ENCODE measurements around the gene MPST. TPM values are rescaled to one million over a fixed set of nuclear protein-coding genes. Genes with fewer than 3 reads are reported as not detected.
"Not testable (repeated sequence)": the region's sequence is repeated elsewhere in the genome, so short reads cannot be mapped to it uniquely, and the experiment has no call there.

MPST gene
- total and polyA plus RNA-seq, 2 donors: 18.2 to 32.1 TPM

GRCh38 chr22:37068859-37069258 is 49.3 kb downstream of the MPST start:
- WGBS: 5% methylated on average over 36 of the region's 36 CpGs
- H3K27ac ChIP-seq (ENCODE audit: low read depth in 1 of 2, low read length in 1 of 2): no peak overlapping the region
- no peak overlapping the region for H3K4me3 ChIP-seq (ENCODE audit: low read length in 2 of 2)
- H3K4me1 ChIP-seq (ENCODE audit: control insufficient read depth in 2 of 2, insufficient read depth in 2 of 2, low read length in 2 of 2): peaks cover 14 to 24% of the 10 kb centered on the region in 2 donors
- H3K36me3 ChIP-seq (ENCODE audit: control insufficient read depth in 2 of 2, insufficient read depth in 2 of 2, low read length in 1 of 2): no peaks in the 10 kb centered on the region
- peak in 1 of 9 donors; percentile 52 for DNase-seq (ENCODE audit: low read depth in 6 of 9, low spot score in 9 of 9)
- peaks cover 0 to 1% of the 10 kb centered on the region in 2 donors for H3K9me3 ChIP-seq (ENCODE audit: control insufficient read depth in 2 of 2, insufficient read depth in 1 of 2, low read length in 1 of 2)
- peaks cover 7 to 40% of the 10 kb centered on the region in 2 donors for H3K27me3 ChIP-seq (ENCODE audit: control insufficient read depth in 2 of 2, insufficient read depth in 1 of 2, low read length in 1 of 2)

DNA sequence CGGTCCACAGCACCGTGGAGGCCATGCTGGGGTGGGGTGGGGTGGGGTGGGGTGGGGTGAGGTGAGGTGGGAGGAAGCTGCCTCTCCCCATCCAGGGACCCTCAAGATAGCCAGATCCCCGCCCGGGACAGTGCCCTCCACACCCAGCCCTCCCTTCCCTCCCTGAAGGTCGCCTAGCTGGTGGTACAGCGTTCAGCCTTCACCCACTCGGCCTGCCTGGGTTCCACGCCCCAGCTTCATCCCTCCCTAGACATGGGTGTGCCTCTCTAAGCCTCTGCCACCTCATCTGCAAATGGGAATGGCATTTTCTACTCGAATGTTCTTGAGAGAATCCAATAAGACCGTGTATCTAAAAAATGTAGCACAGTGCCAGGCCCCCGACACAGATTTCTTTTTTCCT is 49.8 kb downstream of the MPST start:
- peaks cover 7 to 43% of the 10 kb centered on the region in 2 donors for H3K27me3 ChIP-seq (ENCODE audit: control insufficient read depth in 2 of 2, insufficient read depth in 1 of 2, low read length in 1 of 2)
- WGBS: 36% methylated on average over 11 of the region's 11 CpGs

GRCh38 chr22:37069719-37070118 is 50.2 kb downstream of the MPST start:
- 86% methylated on average over 9 of the region's 9 CpGs for WGBS
- no peak for DNase-seq (ENCODE audit: low read depth in 6 of 9, low spot score in 9 of 9)
- no peaks in the 10 kb centered on the region for H3K36me3 ChIP-seq (ENCODE audit: control insufficient read depth in 2 of 2, insufficient read depth in 2 of 2, low read length in 1 of 2)
- peaks cover 14 to 24% of the 10 kb centered on the region in 2 donors for H3K4me1 ChIP-seq (ENCODE audit: control insufficient read depth in 2 of 2, insufficient read depth in 2 of 2, low read length in 2 of 2)
- H3K4me3 ChIP-seq (ENCODE audit: low read length in 2 of 2): no peak overlapping the region
- no peak overlapping the region for H3K27ac ChIP-seq (ENCODE audit: low read depth in 1 of 2, low read length in 1 of 2)
- peaks cover 7 to 47% of the 10 kb centered on the region in 2 donors for H3K27me3 ChIP-seq (ENCODE audit: control insufficient read depth in 2 of 2, insufficient read depth in 1 of 2, low read length in 1 of 2)
- peaks cover 0 to 1% of the 10 kb centered on the region in 2 donors for H3K9me3 ChIP-seq (ENCODE audit: control insufficient read depth in 2 of 2, insufficient read depth in 1 of 2, low read length in 1 of 2)

More for the DNA sequence above, 49.8 kb downstream of the MPST start:
- Histone ChIP-seq H3K9me3 (ENCODE audit: control insufficient read depth in 2 of 2, insufficient read depth in 1 of 2, low read length in 1 of 2) (peaks cover 0 to 1% of the 10 kb centered on the region in 2 donors), H3K36me3 (ENCODE audit: control insufficient read depth in 2 of 2, insufficient read depth in 2 of 2, low read length in 1 of 2) (no peaks in the 10 kb centered on the region), H3K27ac (ENCODE audit: low read depth in 1 of 2, low read length in 1 of 2) (no peak overlapping the region), H3K4me1 (ENCODE audit: control insufficient read depth in 2 of 2, insufficient read depth in 2 of 2, low read length in 2 of 2) (peaks cover 14 to 24% of the 10 kb centered on the region in 2 donors), H3K4me3 (ENCODE audit: low read length in 2 of 2) (no peak overlapping the region)
- DNase-seq (ENCODE audit: low read depth in 6 of 9, low spot score in 9 of 9): no peak

DNA sequence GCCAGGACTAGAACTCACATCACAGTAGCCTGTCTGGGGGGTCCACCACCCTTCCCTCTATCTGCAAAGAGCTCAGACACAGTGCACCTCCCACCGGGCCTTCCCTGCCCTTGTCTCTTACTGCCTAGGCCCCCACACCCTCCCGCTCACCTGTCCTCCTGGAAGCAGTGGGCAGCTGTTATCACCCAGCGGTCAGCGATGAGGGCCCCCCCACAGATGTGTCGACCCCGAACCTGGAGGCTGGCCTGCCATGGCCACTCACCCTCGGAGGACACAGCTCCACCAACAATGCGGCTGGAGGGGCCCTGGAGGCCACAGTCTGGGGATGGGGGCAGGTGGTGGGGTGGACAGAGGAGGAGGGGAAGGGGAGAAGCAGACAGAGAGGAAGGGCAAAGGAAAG is 50.8 kb downstream of the MPST start:
- no peaks in the 10 kb centered on the region for H3K36me3 ChIP-seq (ENCODE audit: control insufficient read depth in 2 of 2, insufficient read depth in 2 of 2, low read length in 1 of 2)
- no peak overlapping the region for H3K4me3 ChIP-seq (ENCODE audit: low read length in 2 of 2)
- H3K27me3 ChIP-seq (ENCODE audit: control insufficient read depth in 2 of 2, insufficient read depth in 1 of 2, low read length in 1 of 2): peaks cover 7 to 53% of the 10 kb centered on the region in 2 donors
- peaks cover 0 to 1% of the 10 kb centered on the region in 2 donors for H3K9me3 ChIP-seq (ENCODE audit: control insufficient read depth in 2 of 2, insufficient read depth in 1 of 2, low read length in 1 of 2)
- DNase-seq (ENCODE audit: low read depth in 6 of 9, low spot score in 9 of 9): no peak
- H3K27ac ChIP-seq (ENCODE audit: low read depth in 1 of 2, low read length in 1 of 2): no peak overlapping the region
- H3K4me1 ChIP-seq (ENCODE audit: control insufficient read depth in 2 of 2, insufficient read depth in 2 of 2, low read length in 2 of 2): peaks cover 14 to 24% of the 10 kb centered on the region in 2 donors
- 88% methylated on average over 8 of the region's 8 CpGs for WGBS

DNA sequence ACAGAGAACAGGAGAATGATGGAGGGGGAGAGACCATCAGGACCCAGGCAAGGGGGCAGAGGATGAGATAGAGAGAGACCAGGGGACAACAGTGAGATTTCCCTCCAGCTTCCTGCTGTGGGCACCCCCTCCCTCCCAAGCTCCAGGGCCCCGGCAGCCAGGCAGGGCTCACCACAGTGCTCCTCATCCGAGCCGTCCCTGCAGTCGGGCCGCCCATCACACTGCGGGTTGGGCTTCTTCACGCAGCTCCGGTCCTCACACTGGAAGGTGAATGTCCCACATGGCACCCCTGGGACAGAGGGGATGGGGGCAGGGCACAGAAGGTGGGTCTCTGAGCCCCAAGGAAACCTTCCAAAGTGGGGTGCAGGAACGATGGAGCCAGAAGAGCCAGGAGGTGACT is 51.2 kb downstream of the MPST start:
- no peak for DNase-seq (ENCODE audit: low read depth in 6 of 9, low spot score in 9 of 9)
- 66% methylated on average over 9 of the region's 9 CpGs for WGBS
- no peak overlapping the region for H3K27ac ChIP-seq (ENCODE audit: low read depth in 1 of 2, low read length in 1 of 2)
- H3K4me1 ChIP-seq (ENCODE audit: control insufficient read depth in 2 of 2, insufficient read depth in 2 of 2, low read length in 2 of 2): peaks cover 14 to 24% of the 10 kb centered on the region in 2 donors
- H3K27me3 ChIP-seq (ENCODE audit: control insufficient read depth in 2 of 2, insufficient read depth in 1 of 2, low read length in 1 of 2): peaks cover 7 to 53% of the 10 kb centered on the region in 2 donors
- H3K4me3 ChIP-seq (ENCODE audit: low read length in 2 of 2): no peak overlapping the region
- peaks cover 0 to 1% of the 10 kb centered on the region in 2 donors for H3K9me3 ChIP-seq (ENCODE audit: control insufficient read depth in 2 of 2, insufficient read depth in 1 of 2, low read length in 1 of 2)
- H3K36me3 ChIP-seq (ENCODE audit: control insufficient read depth in 2 of 2, insufficient read depth in 2 of 2, low read length in 1 of 2): no peaks in the 10 kb centered on the region

GRCh38 chr22:37071850-37072592 is 52.5 kb downstream of the MPST start:
- peaks cover 14 to 17% of the 10 kb centered on the region in 2 donors for H3K4me1 ChIP-seq (ENCODE audit: control insufficient read depth in 2 of 2, insufficient read depth in 2 of 2, low read length in 2 of 2)
- peaks cover 7 to 65% of the 10 kb centered on the region in 2 donors for H3K27me3 ChIP-seq (ENCODE audit: control insufficient read depth in 2 of 2, insufficient read depth in 1 of 2, low read length in 1 of 2)
- H3K4me3 ChIP-seq (ENCODE audit: low read length in 2 of 2); H3K9me3 ChIP-seq (ENCODE audit: control insufficient read depth in 2 of 2, insufficient read depth in 1 of 2, low read length in 1 of 2); DNase-seq (ENCODE audit: low read depth in 6 of 9, low spot score in 9 of 9); H3K27ac ChIP-seq (ENCODE audit: low read depth in 1 of 2, low read length in 1 of 2); H3K36me3 ChIP-seq (ENCODE audit: control insufficient read depth in 2 of 2, insufficient read depth in 2 of 2, low read length in 1 of 2): not testable (repeated sequence)
- 97% methylated on average over 5 of the region's 5 CpGs for WGBS

GRCh38 chr22:37072673-37073072 is 53.1 kb downstream of the MPST start:
- peaks cover 7 to 63% of the 10 kb centered on the region in 2 donors for H3K27me3 ChIP-seq (ENCODE audit: control insufficient read depth in 2 of 2, insufficient read depth in 1 of 2, low read length in 1 of 2)

DNA sequence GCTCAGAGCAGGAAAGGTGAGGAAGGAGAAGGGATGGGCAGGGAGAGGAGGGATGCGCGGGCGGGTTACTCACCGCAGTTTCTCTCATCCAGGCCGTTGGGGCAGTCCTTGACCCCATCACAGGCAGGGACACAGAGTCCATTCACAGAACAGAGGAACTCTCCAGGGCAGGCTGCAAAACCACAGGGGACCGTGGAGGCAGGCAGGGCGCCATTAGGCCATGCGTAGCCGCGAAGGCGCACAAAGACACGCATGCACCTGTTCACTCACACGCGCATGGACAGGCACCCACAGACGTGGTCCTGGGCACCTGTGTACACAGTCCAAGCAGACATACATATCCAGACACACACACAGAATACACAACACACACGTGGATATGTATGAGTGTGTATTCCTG is 55.0 kb downstream of the MPST start:
- H3K27ac ChIP-seq (ENCODE audit: low read depth in 1 of 2, low read length in 1 of 2): no peak overlapping the region
- WGBS: 83% methylated on average over 16 of the region's 16 CpGs
- H3K36me3 ChIP-seq (ENCODE audit: control insufficient read depth in 2 of 2, insufficient read depth in 2 of 2, low read length in 1 of 2): no peaks in the 10 kb centered on the region
- peaks cover 4 to 45% of the 10 kb centered on the region in 2 donors for H3K27me3 ChIP-seq (ENCODE audit: control insufficient read depth in 2 of 2, insufficient read depth in 1 of 2, low read length in 1 of 2)
- DNase-seq (ENCODE audit: low read depth in 6 of 9, low spot score in 9 of 9): no peak
- peaks cover 0 to 1% of the 10 kb centered on the region in 2 donors for H3K9me3 ChIP-seq (ENCODE audit: control insufficient read depth in 2 of 2, insufficient read depth in 1 of 2, low read length in 1 of 2)
- H3K4me3 ChIP-seq (ENCODE audit: low read length in 2 of 2): no peak overlapping the region
- peaks cover 11 to 17% of the 10 kb centered on the region in 2 donors for H3K4me1 ChIP-seq (ENCODE audit: control insufficient read depth in 2 of 2, insufficient read depth in 2 of 2, low read length in 2 of 2)

More at GRCh38 chr22:37072673-37073072, 53.1 kb downstream of the MPST start:
- Histone ChIP-seq H3K27ac (ENCODE audit: low read depth in 1 of 2, low read length in 1 of 2) (no peak overlapping the region), H3K9me3 (ENCODE audit: control insufficient read depth in 2 of 2, insufficient read depth in 1 of 2, low read length in 1 of 2) (peaks cover 0 to 1% of the 10 kb centered on the region in 2 donors), H3K4me3 (ENCODE audit: low read length in 2 of 2) (no peak overlapping the region), H3K36me3 (ENCODE audit: control insufficient read depth in 2 of 2, insufficient read depth in 2 of 2, low read length in 1 of 2) (no peaks in the 10 kb centered on the region), H3K4me1 (ENCODE audit: control insufficient read depth in 2 of 2, insufficient read depth in 2 of 2, low read length in 2 of 2) (peaks cover 12 to 14% of the 10 kb centered on the region in 2 donors)
- DNase-seq (ENCODE audit: low read depth in 6 of 9, low spot score in 9 of 9): no peak
- WGBS: 98% methylated on average over 8 of the region's 8 CpGs

DNA sequence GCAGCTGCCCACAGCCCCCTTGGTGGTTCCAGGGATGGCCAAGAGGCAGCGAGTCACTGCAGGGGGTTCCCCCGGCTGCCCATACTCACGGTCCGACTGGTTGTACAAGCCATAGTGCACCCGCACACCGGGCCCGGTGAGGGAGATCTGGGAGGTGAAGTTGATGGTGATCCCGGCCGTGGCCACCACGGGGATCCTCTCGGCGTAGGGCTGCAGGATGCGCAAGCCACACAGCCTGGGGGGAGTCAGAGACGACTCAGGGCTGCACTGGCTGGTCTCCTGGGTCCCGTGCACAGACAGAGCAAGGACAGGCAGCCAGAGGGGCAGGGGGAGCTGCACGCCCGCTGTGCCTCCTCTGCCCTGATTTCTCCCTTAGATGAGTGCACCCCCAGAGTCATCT is 55.5 kb downstream of the MPST start:
- DNase-seq (ENCODE audit: low read depth in 6 of 9, low spot score in 9 of 9): no peak
- Histone ChIP-seq H3K4me3 (ENCODE audit: low read length in 2 of 2) (no peak overlapping the region), H3K27ac (ENCODE audit: low read depth in 1 of 2, low read length in 1 of 2) (no peak overlapping the region), H3K36me3 (ENCODE audit: control insufficient read depth in 2 of 2, insufficient read depth in 2 of 2, low read length in 1 of 2) (no peaks in the 10 kb centered on the region), H3K4me1 (ENCODE audit: control insufficient read depth in 2 of 2, insufficient read depth in 2 of 2, low read length in 2 of 2) (peaks cover 16 to 22% of the 10 kb centered on the region in 2 donors), H3K27me3 (ENCODE audit: control insufficient read depth in 2 of 2, insufficient read depth in 1 of 2, low read length in 1 of 2) (peaks cover 2 to 43% of the 10 kb centered on the region in 2 donors), H3K9me3 (ENCODE audit: control insufficient read depth in 2 of 2, insufficient read depth in 1 of 2, low read length in 1 of 2) (peaks cover 0 to 1% of the 10 kb centered on the region in 2 donors)
- WGBS: 79% methylated on average over 17 of the region's 17 CpGs

All from thymus (tissue), 11 donors.